ENCODE data around the gene SLC16A12. TPM values are rescaled to one million over a fixed set of nuclear protein-coding genes. Genes with fewer than 3 reads are reported as not detected.
"Not testable (repeated sequence)": the region's sequence is repeated elsewhere in the genome, so short reads cannot be mapped to it uniquely, and the experiment has no call there.

The SLC16A12 gene
- total RNA-seq, 1 experiment from 2014 or later, result 0.77 TPM

- H3K79me1 ChIP-seq (ENCODE audit: insufficient read depth, low read depth, low read length, poor library complexity, severe bottlenecking); H3T11ph ChIP-seq (ENCODE audit: low read length); H3K4me1 ChIP-seq (ENCODE audit: insufficient read depth, low read length); H3K4ac ChIP-seq (ENCODE audit: low read depth, low read length); H3K4me1 Mint-ChIP-seq; H3K27me3 ChIP-seq (ENCODE audit: insufficient read depth, low read length); H2BK5ac ChIP-seq (ENCODE audit: insufficient read length, low read length); DNase-seq; H2BK20ac ChIP-seq (ENCODE audit: low read depth, low read length, poor library complexity, severe bottlenecking); H3K4me2 ChIP-seq (ENCODE audit: insufficient read depth, insufficient read length, low read length); H2BK120ac ChIP-seq (ENCODE audit: low read depth, low read length, poor library complexity, severe bottlenecking); H3K27ac Mint-ChIP-seq; H3K9me3 ChIP-seq (ENCODE audit: control insufficient read depth, low read depth, low read length); H3K56ac ChIP-seq (ENCODE audit: insufficient read length, low read depth, low read length); H2AFZ ChIP-seq (ENCODE audit: low read length); H4K8ac ChIP-seq (replicated peaks; ENCODE audit: insufficient read length, low read depth, low read length); H3K4me3 Mint-ChIP-seq; H3K79me2 ChIP-seq (ENCODE audit: insufficient read depth, low read length); H3K27me3 Mint-ChIP-seq (ENCODE audit: low read depth); H3K14ac ChIP-seq (ENCODE audit: insufficient read depth, low read length); H3K18ac ChIP-seq (ENCODE audit: insufficient read length, low read depth, low read length); H4K20me1 ChIP-seq (ENCODE audit: control insufficient read depth, insufficient read depth, insufficient read length); H3K23me2 ChIP-seq (ENCODE audit: insufficient read length, low read depth, low read length, poor library complexity, severe bottlenecking); H3K23ac ChIP-seq (ENCODE audit: insufficient read length, low read depth, low read length); H2AK5ac ChIP-seq (ENCODE audit: insufficient read length, low read length); H4K91ac ChIP-seq (ENCODE audit: insufficient read length, low read depth, low read length); H2BK12ac ChIP-seq (ENCODE audit: insufficient read length, low read depth, low read length); H3K9ac ChIP-seq (ENCODE audit: extremely low read depth, insufficient read length, low read length); H4K5ac ChIP-seq (ENCODE audit: insufficient read length, low read depth, low read length); H3K9me3 Mint-ChIP-seq; H3K27ac ChIP-seq (ENCODE audit: insufficient read length, low read depth, low read length); H2BK15ac ChIP-seq (ENCODE audit: low read depth, low read length): not testable (repeated sequence)
- H3K36me3 Mint-ChIP-seq (ENCODE audit: insufficient read depth in 1 of 3, low read depth in 3 of 3), result peaks cover 4 to 14% (median 4%) of the 10 kb centered on the region in 3 experiments; a peak in 6 of 7 replicates
- no CpG with 5 or more reads among the region's 9 CpGs for WGBS (ENCODE audit: extremely low coverage, insufficient read length, low lambda C conversion rate)
Observed at GRCh38 chr10:89406178-89406577, 129.2 kb downstream of the SLC16A12 start.

Data from H9 (cell line).